Measurements from ENCODE around the gene ATP2B2. TPM values are rescaled to one million over a fixed set of nuclear protein-coding genes. Genes with fewer than 3 reads are reported as not detected.

ATP2B2 gene
- total RNA-seq, 2 donors from 2014 or later, result 0.14 to 0.74 TPM

DNA sequence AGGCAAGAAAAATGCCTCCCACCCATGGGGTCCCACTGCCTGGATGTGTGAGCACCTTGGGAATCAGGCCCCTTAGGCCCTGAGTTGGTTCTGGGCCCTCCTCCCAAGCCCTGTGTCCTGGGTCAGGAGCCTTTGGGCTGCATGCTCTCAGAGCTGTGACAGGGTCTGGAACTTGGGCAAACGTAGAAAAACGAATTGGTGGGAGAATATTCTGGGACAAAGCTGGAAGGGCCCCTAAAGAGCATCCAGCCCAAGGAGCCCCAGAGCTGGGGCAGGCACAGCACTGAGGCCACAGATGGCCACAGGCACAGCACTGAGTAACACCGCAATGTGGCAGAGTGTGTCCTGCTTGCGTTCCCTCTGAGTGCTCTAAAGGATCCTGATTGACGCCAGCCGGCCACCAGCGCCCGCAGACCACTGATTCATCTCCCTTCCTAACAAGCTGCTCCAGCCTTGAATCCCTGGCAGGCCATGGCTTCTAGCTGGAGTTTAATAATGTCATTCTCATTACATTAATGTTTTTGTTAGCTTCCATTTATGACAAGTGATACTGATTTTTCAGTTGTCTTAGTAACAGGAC lies 165.9 kb downstream of the ATP2B2 start:
- DNase-seq (ENCODE audit: low spot score), result no peak
- 81% methylated on average over 8 of the region's 8 CpGs for WGBS
- no peak overlapping the region for H3K27ac ChIP-seq
- no peaks in the 10 kb centered on the region for H3K36me3 ChIP-seq
- TF ChIP-seq POLR2A (IDR thresholded peaks at IDR 0.05), result no peak
- TF ChIP-seq POLR2AphosphoS5 (IDR thresholded peaks at IDR 0.05), result no peak
- TF ChIP-seq, protein P1, sequence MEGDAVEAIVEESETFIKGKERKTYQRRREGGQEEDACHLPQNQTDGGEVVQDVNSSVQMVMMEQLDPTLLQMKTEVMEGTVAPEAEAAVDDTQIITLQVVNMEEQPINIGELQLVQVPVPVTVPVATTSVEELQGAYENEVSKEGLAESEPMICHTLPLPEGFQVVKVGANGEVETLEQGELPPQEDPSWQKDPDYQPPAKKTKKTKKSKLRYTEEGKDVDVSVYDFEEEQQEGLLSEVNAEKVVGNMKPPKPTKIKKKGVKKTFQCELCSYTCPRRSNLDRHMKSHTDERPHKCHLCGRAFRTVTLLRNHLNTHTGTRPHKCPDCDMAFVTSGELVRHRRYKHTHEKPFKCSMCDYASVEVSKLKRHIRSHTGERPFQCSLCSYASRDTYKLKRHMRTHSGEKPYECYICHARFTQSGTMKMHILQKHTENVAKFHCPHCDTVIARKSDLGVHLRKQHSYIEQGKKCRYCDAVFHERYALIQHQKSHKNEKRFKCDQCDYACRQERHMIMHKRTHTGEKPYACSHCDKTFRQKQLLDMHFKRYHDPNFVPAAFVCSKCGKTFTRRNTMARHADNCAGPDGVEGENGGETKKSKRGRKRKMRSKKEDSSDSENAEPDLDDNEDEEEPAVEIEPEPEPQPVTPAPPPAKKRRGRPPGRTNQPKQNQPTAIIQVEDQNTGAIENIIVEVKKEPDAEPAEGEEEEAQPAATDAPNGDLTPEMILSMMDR (IDR thresholded peaks at IDR 0.05), result no peak
- H3K27me3 ChIP-seq (replicated peaks; ENCODE audit: insufficient read depth), result no peaks in the 10 kb centered on the region
- no peaks in the 10 kb centered on the region for H3K4me1 ChIP-seq (replicated peaks)
- no peaks in the 10 kb centered on the region for H3K9me3 ChIP-seq
- H3K4me3 ChIP-seq, result no peak overlapping the region
- intact Hi-C loops (cut with DNase I), result no loop called here

- Histone ChIP-seq H3K36me3 (no peaks in the 10 kb centered on the region), H3K9me3 (no peaks in the 10 kb centered on the region), H3K27ac (no peak overlapping the region), H3K4me1 (replicated peaks) (no peaks in the 10 kb centered on the region), H3K27me3 (replicated peaks; ENCODE audit: insufficient read depth) (no peaks in the 10 kb centered on the region), H3K4me3 (no peak overlapping the region)
- no peak for DNase-seq (ENCODE audit: low spot score)
- WGBS, result 85% methylated on average over 12 of the region's 12 CpGs
- intact Hi-C loops (cut with DNase I), result no loop called here
- TF ChIP-seq POLR2AphosphoS5 (IDR thresholded peaks at IDR 0.05) (no peak), POLR2A (IDR thresholded peaks at IDR 0.05) (no peak)
- TF ChIP-seq, protein P1 (IDR thresholded peaks at IDR 0.05), result no peak
Observed at GRCh38 chr3:10338591-10339353, 166.6 kb downstream of the ATP2B2 start.

GRCh38 chr3:10338164-10338470 lies 167.3 kb downstream of the ATP2B2 start:
- intact Hi-C loops (cut with DNase I), result no loop called here
- no peak overlapping the region for H3K4me3 ChIP-seq
- no peaks in the 10 kb centered on the region for H3K36me3 ChIP-seq
- 69% methylated on average over 16 of the region's 16 CpGs for WGBS
- no peaks in the 10 kb centered on the region for H3K27me3 ChIP-seq (replicated peaks; ENCODE audit: insufficient read depth)
- TF ChIP-seq POLR2AphosphoS5 (IDR thresholded peaks at IDR 0.05), result no peak
- TF ChIP-seq, protein P1 (IDR thresholded peaks at IDR 0.05), result no peak
- no peak for TF ChIP-seq POLR2A (IDR thresholded peaks at IDR 0.05)
- no peaks in the 10 kb centered on the region for H3K9me3 ChIP-seq
- no peak for DNase-seq (ENCODE audit: low spot score)
- no peak overlapping the region for H3K27ac ChIP-seq
- H3K4me1 ChIP-seq (replicated peaks), result no peaks in the 10 kb centered on the region

DNA sequence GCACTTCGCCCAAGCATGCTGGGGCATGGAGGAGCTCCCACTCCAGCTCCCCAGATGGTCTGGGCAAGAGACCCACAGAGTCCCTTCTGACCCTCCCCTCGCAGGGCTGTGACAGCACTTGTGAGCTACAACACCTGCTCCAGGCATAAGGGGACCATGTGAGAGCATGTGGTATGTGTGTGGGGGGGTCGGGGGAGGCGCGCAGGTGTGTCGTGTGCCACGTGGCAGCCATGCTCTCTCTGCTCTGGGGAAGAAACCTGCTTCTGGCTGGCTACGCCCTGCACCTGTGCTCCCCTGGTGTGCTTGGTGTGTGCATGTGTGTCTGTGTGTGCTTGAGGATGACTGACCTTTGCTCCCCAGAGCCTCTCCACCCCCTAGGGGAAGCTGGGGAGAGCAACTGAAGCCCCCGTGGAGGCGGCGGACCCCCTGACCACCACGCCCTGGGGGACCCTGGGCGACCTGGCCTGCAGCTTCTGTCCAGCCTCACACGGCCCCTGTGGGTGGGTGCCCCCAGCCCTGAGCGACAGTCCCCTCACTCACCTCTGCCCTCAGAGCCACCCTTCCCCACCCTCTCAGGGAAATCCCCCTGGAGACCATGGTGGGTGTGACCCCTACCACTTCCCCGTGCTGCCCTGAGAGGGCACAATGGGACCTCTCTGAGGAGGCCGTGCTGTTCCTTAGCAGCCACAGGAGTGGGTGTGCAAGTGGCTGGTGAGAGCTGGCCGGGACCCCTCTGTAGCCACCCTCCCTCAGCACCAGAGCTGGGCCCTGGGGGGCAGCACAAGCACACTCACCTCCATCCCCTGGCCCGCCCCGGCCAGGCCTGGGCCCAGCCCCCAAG lies 167.8 kb downstream of the ATP2B2 start:
- Histone ChIP-seq H3K27ac (no peak overlapping the region), H3K36me3 (no peaks in the 10 kb centered on the region), H3K4me3 (no peak overlapping the region), H3K4me1 (replicated peaks) (no peaks in the 10 kb centered on the region), H3K9me3 (no peaks in the 10 kb centered on the region), H3K27me3 (replicated peaks; ENCODE audit: insufficient read depth) (no peaks in the 10 kb centered on the region)
- intact Hi-C loops (cut with DNase I), result no loop called here
- TF ChIP-seq POLR2A (IDR thresholded peaks at IDR 0.05), result no peak
- no peak for TF ChIP-seq POLR2AphosphoS5 (IDR thresholded peaks at IDR 0.05)
- TF ChIP-seq, protein P1 (IDR thresholded peaks at IDR 0.05), result no peak
- no peak for DNase-seq (ENCODE audit: low spot score)
- WGBS, result 65% methylated on average over 18 of the region's 20 CpGs
